T-cell (primary cell): Measurements from ENCODE around the gene CTBP2. TPM values are rescaled to one million over a fixed set of nuclear protein-coding genes. Genes with fewer than 3 reads are reported as not detected.

ENCODE experiments used
- ATAC-seq, 4 experiments: fragments of 200-7000 bp in 3 of 4; fragments of 150-1000 bp in 1 of 4; cut with Tn5 transposase; replicated peaks in 1 of 4; 1 replicate in 3 of 4; 2 replicates in 1 of 4; pipeline ENCODE4 v1.10.0; 2021; ENCODE audit warnings: moderate library complexity in 3 of 4, mild to moderate bottlenecking in 2 of 4, moderate number of reproducible peaks in 1 of 4
- CTCF ChIA-PET, 2 donors: fragments of 300-600 bp; sonication (Branson Sonifier 250); formaldehyde crosslinking; loops; one replicate each; lab custom pipeline; 2022; ENCODE audit warnings: antibody characterized with exemption in 2 of 2; lab: Charles Lee
- POLR2A ChIA-PET, 2 donors: fragments of 300-600 bp; sonication (Branson Sonifier 250); formaldehyde crosslinking; loops; one replicate each; lab custom pipeline; 2022; ENCODE audit warnings: antibody characterized with exemption in 2 of 2; lab: Charles Lee
- DNase-seq, 35 experiments: peaks; one replicate each; pipeline versions ENCODE4 v3.0.0 to v3.0.0-alpha.2; 2013 to 2023
- H3K27ac ChIP-seq: one replicate; pipeline ENCODE4 v1.5.1; 2013; ENCODE audit warnings: low read length
- H3K27me3 ChIP-seq, 2 experiments: replicated peaks in 1 of 2; 1 replicate in 1 of 2; 2 replicates in 1 of 2; pipeline versions ENCODE4 v1.6.1 to v1.7.0; 2013; ENCODE audit warnings: low read length in 1 of 2, mixed read lengths in 1 of 2; ENCODE audit not compliant: control insufficient read depth in 2 of 2, insufficient read depth in 2 of 2; ENCODE audit errors: extremely low read depth in 1 of 2
- H3K36me3 ChIP-seq, 2 donors: 1 replicate in 1 of 2; 2 replicates in 1 of 2; pipeline versions ENCODE4 v1.6.1 to v1.7.0; 2013; ENCODE audit warnings: low read length in 1 of 2; ENCODE audit not compliant: control insufficient read depth in 2 of 2, insufficient read depth in 1 of 2; ENCODE audit errors: extremely low read depth in 1 of 2
- H3K4me1 ChIP-seq, 2 experiments: 1 replicate in 1 of 2; 2 replicates in 1 of 2; pipeline versions ENCODE4 v1.6.1 to v1.7.0; 2013; ENCODE audit warnings: low read length in 2 of 2, mixed read lengths in 1 of 2; ENCODE audit not compliant: insufficient read depth in 2 of 2, control insufficient read depth in 1 of 2; ENCODE audit errors: extremely low read depth in 1 of 2
- H3K4me3 ChIP-seq, 2 donors: 1 replicate in 1 of 2; 2 replicates in 1 of 2; pipeline versions ENCODE4 v1.5.1 to v1.7.0; 2013; ENCODE audit warnings: mild to moderate bottlenecking in 2 of 2, low read length in 1 of 2, moderate library complexity in 1 of 2; ENCODE audit not compliant: control insufficient read depth in 1 of 2; ENCODE audit errors: extremely low read depth in 1 of 2
- H3K9me3 ChIP-seq: 2 replicates; pipeline ENCODE4 v1.7.0; 2013
- H3K27ac Mint-ChIP-seq, 2 donors: one replicate each; pipeline ENCODE4 v1.8.0; 2020 to 2021; ENCODE audit warnings: mild to moderate bottlenecking in 2 of 2, mixed read lengths in 2 of 2
- H3K27me3 Mint-ChIP-seq, 2 donors: one replicate each; pipeline ENCODE4 v1.8.0; 2021 to 2022; ENCODE audit warnings: mixed read lengths in 2 of 2
- H3K36me3 Mint-ChIP-seq: one replicate; pipeline ENCODE4 v1.8.0; 2021; ENCODE audit warnings: mixed read lengths
- H3K4me1 Mint-ChIP-seq, 3 donors: one replicate each; pipeline ENCODE4 v1.8.0; 2020 to 2022; ENCODE audit warnings: mixed read lengths in 3 of 3, mild to moderate bottlenecking in 1 of 3
- H3K4me3 Mint-ChIP-seq, 3 donors: one replicate each; pipeline ENCODE4 v1.8.0; 2020 to 2022; ENCODE audit warnings: mild to moderate bottlenecking in 3 of 3, mixed read lengths in 3 of 3, moderate library complexity in 3 of 3
- H3K9me3 Mint-ChIP-seq, 3 donors: one replicate each; pipeline ENCODE4 v1.8.0; 2020 to 2022; ENCODE audit warnings: mixed read lengths in 3 of 3
- WGBS: methylation state at CpG from one replicate; pipeline ENCODE4 v1.1.5; 2013; ENCODE audit warnings: missing lambda C conversion rate; ENCODE audit not compliant: insufficient coverage; 5-methylcytosine and 5-hydroxymethylcytosine counted together
- total RNA-seq, 35 experiments: library from RNA in 6 of 35; stranded (reverse) in 6 of 35; fragments of 120-200 nt in 1 of 35; gene quantifications; one replicate each; pipeline versions ENCODE4 v1.2.1 to v1.2.4 and lab custom pipeline; 2013 to 2026

Gene CTBP2
- total RNA-seq, 5 donors from 2014 or later (not counting 1 experiment from before 2014, with no cell fraction given): 1.1 to 5.8 (median 3.1) TPM

GRCh38 chr10:125025341-125025740 is 135.0 kb downstream of the CTBP2 start:
- Histone ChIP-seq H3K4me3 (no peak overlapping the region), H3K27ac (no peak overlapping the region), H3K27me3 (peaks cover 0 to 6% of the 10 kb centered on the region in 2 experiments), H3K9me3 (no peaks in the 10 kb centered on the region), H3K4me1 (no peaks in the 10 kb centered on the region), H3K36me3 (no peaks in the 10 kb centered on the region)
- Mint-ChIP-seq H3K4me1 (no peaks in the 10 kb centered on the region), H3K9me3 (no peaks in the 10 kb centered on the region), H3K4me3 (no peak overlapping the region), H3K27ac (no peak overlapping the region), H3K36me3 (no peaks in the 10 kb centered on the region), H3K27me3 (no peaks in the 10 kb centered on the region)
- ChIA-PET POLR2A (no interaction called here), CTCF (interaction anchor here in 1 of 2 donors (0.8 kb wide), 1 partner anchor 22 kb away, joined by 3 read pairs; no protein-coding TSS in a partner anchor)
- DNase-seq (no peak), ATAC-seq (no peak)
- 77% methylated on average over 9 of the region's 12 CpGs for WGBS

- Mint-ChIP-seq H3K36me3 (no peaks in the 10 kb centered on the region), H3K27me3 (no peaks in the 10 kb centered on the region), H3K4me1 (no peaks in the 10 kb centered on the region), H3K27ac (no peak overlapping the region), H3K9me3 (peaks cover 0 to under 1% (median 0%) of the 10 kb centered on the region in 3 donors), H3K4me3 (no peak overlapping the region)
- ATAC-seq (no peak), DNase-seq (no peak)
- no peaks in the 10 kb centered on the region for H3K9me3 ChIP-seq
- CTCF ChIA-PET: interaction anchor here in 1 of 2 donors (0.8 kb wide), 1 partner anchor 23 kb away, joined by 3 read pairs; no protein-coding TSS in a partner anchor
- WGBS: 88% methylated on average over 10 of the region's 16 CpGs
- no peak overlapping the region for H3K4me3 ChIP-seq
- POLR2A ChIA-PET: no interaction called here
- no peak overlapping the region for H3K27ac ChIP-seq
- H3K4me1 ChIP-seq: no peaks in the 10 kb centered on the region
- H3K27me3 ChIP-seq: peaks cover 0 to 6% of the 10 kb centered on the region in 2 experiments
- H3K36me3 ChIP-seq: no peaks in the 10 kb centered on the region
These were observed 135.7 kb downstream of the CTBP2 start for GRCh38 chr10:125024497-125025234.

- POLR2A ChIA-PET: no interaction called here
- no peak overlapping the region for H3K4me3 ChIP-seq
- no peaks in the 10 kb centered on the region for H3K4me1 ChIP-seq
- DNase-seq (no peak), ATAC-seq (no peak)
- H3K27me3 Mint-ChIP-seq: no peaks in the 10 kb centered on the region
- H3K9me3 Mint-ChIP-seq: peaks cover 0 to 5% (median 0%) of the 10 kb centered on the region in 3 donors
- H3K4me3 Mint-ChIP-seq: no peak overlapping the region
- H3K27ac Mint-ChIP-seq: no peak overlapping the region
- WGBS: 91% methylated on average over 21 of the region's 26 CpGs
- H3K4me1 Mint-ChIP-seq: no peaks in the 10 kb centered on the region
- no peaks in the 10 kb centered on the region for H3K36me3 ChIP-seq
- CTCF ChIA-PET: no interaction called here
- H3K9me3 ChIP-seq: no peaks in the 10 kb centered on the region
- H3K36me3 Mint-ChIP-seq: no peaks in the 10 kb centered on the region
- no peak overlapping the region for H3K27ac ChIP-seq
- peaks cover 0 to 6% of the 10 kb centered on the region in 2 experiments for H3K27me3 ChIP-seq
These were observed 136.4 kb downstream of the CTBP2 start for GRCh38 chr10:125023862-125024496.

GRCh38 chr10:125023255-125023654 is 137.1 kb downstream of the CTBP2 start:
- Mint-ChIP-seq H3K36me3 (no peaks in the 10 kb centered on the region), H3K9me3 (peaks cover 0 to 5% (median 0%) of the 10 kb centered on the region in 3 donors), H3K27ac (no peak overlapping the region), H3K4me3 (no peak overlapping the region), H3K4me1 (no peaks in the 10 kb centered on the region), H3K27me3 (no peaks in the 10 kb centered on the region)
- Histone ChIP-seq H3K27ac (no peak overlapping the region), H3K4me1 (no peaks in the 10 kb centered on the region), H3K4me3 (no peak overlapping the region), H3K36me3 (no peaks in the 10 kb centered on the region), H3K9me3 (no peaks in the 10 kb centered on the region), H3K27me3 (peaks cover 0 to 9% of the 10 kb centered on the region in 2 experiments)
- DNase-seq (no peak), ATAC-seq (no peak)
- CTCF ChIA-PET: no interaction called here
- POLR2A ChIA-PET: no interaction called here
- WGBS: 91% methylated on average over 21 of the region's 21 CpGs

- CTCF ChIA-PET: no interaction called here
- POLR2A ChIA-PET: no interaction called here
- no peak for ATAC-seq
- Mint-ChIP-seq H3K4me1 (no peaks in the 10 kb centered on the region), H3K36me3 (no peaks in the 10 kb centered on the region), H3K27ac (no peak overlapping the region), H3K4me3 (no peak overlapping the region), H3K27me3 (no peaks in the 10 kb centered on the region), H3K9me3 (peaks cover 0 to 5% (median 0%) of the 10 kb centered on the region in 3 donors)
- Histone ChIP-seq H3K27ac (no peak overlapping the region), H3K9me3 (no peaks in the 10 kb centered on the region), H3K4me1 (no peaks in the 10 kb centered on the region), H3K36me3 (no peaks in the 10 kb centered on the region), H3K27me3 (peaks cover 0 to 9% of the 10 kb centered on the region in 2 experiments), H3K4me3 (no peak overlapping the region)
- 77% methylated on average over 6 of the region's 8 CpGs for WGBS
- DNase-seq: no peak
These were observed 137.7 kb downstream of the CTBP2 start for GRCh38 chr10:125022671-125023070.

GRCh38 chr10:125021686-125022344 is 138.5 kb downstream of the CTBP2 start:
- ATAC-seq (no peak), DNase-seq (no peak)
- H3K27ac ChIP-seq: no peak overlapping the region
- no peak overlapping the region for H3K4me3 Mint-ChIP-seq
- H3K36me3 Mint-ChIP-seq: no peaks in the 10 kb centered on the region
- H3K27me3 Mint-ChIP-seq: no peaks in the 10 kb centered on the region
- H3K36me3 ChIP-seq: no peaks in the 10 kb centered on the region
- H3K4me3 ChIP-seq: no peak overlapping the region
- no peaks in the 10 kb centered on the region for H3K4me1 Mint-ChIP-seq
- H3K9me3 Mint-ChIP-seq: peaks cover 0 to 5% (median 0%) of the 10 kb centered on the region in 3 donors
- CTCF ChIA-PET: no interaction called here
- H3K4me1 ChIP-seq: no peaks in the 10 kb centered on the region
- WGBS: 84% methylated on average over 17 of the region's 17 CpGs
- peaks cover 0 to 9% of the 10 kb centered on the region in 2 experiments for H3K27me3 ChIP-seq
- no peaks in the 10 kb centered on the region for H3K9me3 ChIP-seq
- POLR2A ChIA-PET: no interaction called here
- no peak overlapping the region for H3K27ac Mint-ChIP-seq
